LNCaP clone FGC (cell line): Measurements from ENCODE around the gene NRG3.

Experiments
- DNase-seq: peaks from one replicate; pipeline ENCODE4 v3.0.0-alpha.2; 2011; ENCODE audit warnings: low read depth
- H3K4me3 ChIP-seq: 2 replicates; pipeline ENCODE4 v1.5.1; 2011; ENCODE audit warnings: mild to moderate bottlenecking, low read depth, low read length, control low read depth
- CTCF ChIP-seq: IDR thresholded peaks from 2 replicates; pipeline ENCODE4 v1.5.1; 2012; ENCODE audit warnings: mild to moderate bottlenecking; ENCODE audit not compliant: control insufficient read depth, insufficient read depth; ENCODE audit errors: extremely low read depth

The NRG3 gene

GRCh38 chr10:82889728-82890127 lies 1014.7 kb downstream of the NRG3 start:
- DNase-seq: no peak
- H3K4me3 ChIP-seq: no peak overlapping the region
- no peak for TF ChIP-seq CTCF

GRCh38 chr10:82890573-82890972 lies 1015.6 kb downstream of the NRG3 start:
- no peak for DNase-seq
- no peak for TF ChIP-seq CTCF
- H3K4me3 ChIP-seq: no peak overlapping the region

- no peak for DNase-seq
- TF ChIP-seq CTCF: no peak
- no peak overlapping the region for H3K4me3 ChIP-seq
These were observed 1033.1 kb downstream of the NRG3 start for GRCh38 chr10:82908096-82908495.

GRCh38 chr10:82908751-82909150 lies 1033.8 kb downstream of the NRG3 start:
- no peak for TF ChIP-seq CTCF
- H3K4me3 ChIP-seq: no peak overlapping the region
- no peak for DNase-seq

GRCh38 chr10:82910301-82910700 lies 1035.3 kb downstream of the NRG3 start:
- H3K4me3 ChIP-seq: no peak overlapping the region
- no peak for TF ChIP-seq CTCF
- no peak for DNase-seq

GRCh38 chr10:82914655-82915136 lies 1039.7 kb downstream of the NRG3 start:
- no peak for TF ChIP-seq CTCF
- DNase-seq: no peak
- H3K4me3 ChIP-seq: no peak overlapping the region

GRCh38 chr10:82916941-82917340 lies 1041.9 kb downstream of the NRG3 start:
- DNase-seq: no peak
- H3K4me3 ChIP-seq: no peak overlapping the region
- no peak for TF ChIP-seq CTCF
